Muscle of back (tissue), 10 donors: Measurements from ENCODE around the gene FXYD2. TPM values are rescaled to one million over a fixed set of nuclear protein-coding genes. Genes with fewer than 3 reads are reported as not detected.

Experiments used
- polyA plus RNA-seq, 10 donors: library from polyadenylated mRNA; unstranded; fragments of 120-200 nt; gene quantifications; one replicate each; pipeline ENCODE4 v1.2.1, GENCODE V29; 2013; ENCODE audit not compliant: insufficient read length in 10 of 10

The FXYD2 gene
- polyA plus RNA-seq, 10 donors, result 0.51 to 2.5 (median 1.1) TPM

Other genes with a start within 250 kb of the FXYD2 start
- gene DSCAML1, start 27.5 kb downstream of the FXYD2 start, polyA plus RNA-seq, result 1 to 10 TPM in 1 of 10 donors, under 1 TPM in 9; 0.28 to 1.3 (median 0.57) TPM
- 100 to 1,000 TPM; 122 to 200 (median 170) TPM for gene FXYD6, start 51.9 kb upstream of the FXYD2 start, polyA plus RNA-seq
- 1 to 10 TPM in 2 of 10 donors, under 1 TPM in 5, not detected in 3; 0.10 to 2.0 (median 0.13) TPM for gene TMPRSS13, start 104.7 kb upstream of the FXYD2 start, polyA plus RNA-seq
- gene IL10RA, start 161.7 kb upstream of the FXYD2 start, polyA plus RNA-seq, result 10 to 100 TPM in 1 of 10 donors, 1 to 10 TPM in 9; 3.7 to 13.4 (median 4.4) TPM